SK-N-SH (cell line): ENCODE results near the gene KCTD15.

Experiments used
- EP300 ChIP-seq, 2 experiments: IDR thresholded peaks; 2 replicates each; pipeline versions ENCODE4 v1.4.0 to v1.6.1; 2012; ENCODE audit warnings: borderline replicate concordance in 1 of 2, low read depth in 1 of 2, low read length in 1 of 2
- TAF1 ChIP-seq: IDR thresholded peaks from 2 replicates; pipeline ENCODE4 v1.6.1; 2012; ENCODE audit warnings: low read depth, mild to moderate bottlenecking, low read length, moderate library complexity, borderline replicate concordance
- USF2 ChIP-seq: fragments of 150-350 bp; IDR thresholded peaks from 2 replicates; pipeline ENCODE4 v1.6.1; 2017; ENCODE audit warnings: antibody characterized with exemption, low read length, low read depth, borderline replicate concordance
- TF ChIP-seq, protein P1 (sequence below): fragments of 200-600 bp; sonication (generic); IDR thresholded peaks from 2 replicates; pipeline ENCODE4 v1.6.1; 2017; ENCODE audit warnings: antibody characterized with exemption, mild to moderate bottlenecking, moderate library complexity

- TF ChIP-seq USF2 (no peak), EP300 (IDR thresholded peaks at IDR 0.05; ENCODE audit: borderline replicate concordance in 1 of 2, low read depth in 1 of 2, low read length in 1 of 2) (no peak), TAF1 (no peak)
- TF ChIP-seq, protein P1, sequence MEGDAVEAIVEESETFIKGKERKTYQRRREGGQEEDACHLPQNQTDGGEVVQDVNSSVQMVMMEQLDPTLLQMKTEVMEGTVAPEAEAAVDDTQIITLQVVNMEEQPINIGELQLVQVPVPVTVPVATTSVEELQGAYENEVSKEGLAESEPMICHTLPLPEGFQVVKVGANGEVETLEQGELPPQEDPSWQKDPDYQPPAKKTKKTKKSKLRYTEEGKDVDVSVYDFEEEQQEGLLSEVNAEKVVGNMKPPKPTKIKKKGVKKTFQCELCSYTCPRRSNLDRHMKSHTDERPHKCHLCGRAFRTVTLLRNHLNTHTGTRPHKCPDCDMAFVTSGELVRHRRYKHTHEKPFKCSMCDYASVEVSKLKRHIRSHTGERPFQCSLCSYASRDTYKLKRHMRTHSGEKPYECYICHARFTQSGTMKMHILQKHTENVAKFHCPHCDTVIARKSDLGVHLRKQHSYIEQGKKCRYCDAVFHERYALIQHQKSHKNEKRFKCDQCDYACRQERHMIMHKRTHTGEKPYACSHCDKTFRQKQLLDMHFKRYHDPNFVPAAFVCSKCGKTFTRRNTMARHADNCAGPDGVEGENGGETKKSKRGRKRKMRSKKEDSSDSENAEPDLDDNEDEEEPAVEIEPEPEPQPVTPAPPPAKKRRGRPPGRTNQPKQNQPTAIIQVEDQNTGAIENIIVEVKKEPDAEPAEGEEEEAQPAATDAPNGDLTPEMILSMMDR, result no peak
Observed at GRCh38 chr19:33805840-33806433, 9.3 kb downstream of the KCTD15 start.
